HT-29 (cell line): ENCODE measurements around the gene SMC1A. TPM values are rescaled to one million over a fixed set of nuclear protein-coding genes. Genes with fewer than 3 reads are reported as not detected.
"Not testable (repeated sequence)": the region's sequence is repeated elsewhere in the genome, so short reads cannot be mapped to it uniquely, and the experiment has no call there.

Experiments used
- DNase-seq: peaks from one replicate; pipeline ENCODE4 v3.0.0-alpha.2; 2015; ENCODE audit warnings: low spot score
- total RNA-seq: library from RNA; depleted of rRNA; stranded (reverse); fragments of >200 nt; shearing (Covaris generic); gene quantifications from 2 replicates; pipeline ENCODE4 v1.2.3, GENCODE V29; 2014

The SMC1A gene
- total RNA-seq, 1 experiment from 2014 or later, result 55.4 TPM

DNA sequence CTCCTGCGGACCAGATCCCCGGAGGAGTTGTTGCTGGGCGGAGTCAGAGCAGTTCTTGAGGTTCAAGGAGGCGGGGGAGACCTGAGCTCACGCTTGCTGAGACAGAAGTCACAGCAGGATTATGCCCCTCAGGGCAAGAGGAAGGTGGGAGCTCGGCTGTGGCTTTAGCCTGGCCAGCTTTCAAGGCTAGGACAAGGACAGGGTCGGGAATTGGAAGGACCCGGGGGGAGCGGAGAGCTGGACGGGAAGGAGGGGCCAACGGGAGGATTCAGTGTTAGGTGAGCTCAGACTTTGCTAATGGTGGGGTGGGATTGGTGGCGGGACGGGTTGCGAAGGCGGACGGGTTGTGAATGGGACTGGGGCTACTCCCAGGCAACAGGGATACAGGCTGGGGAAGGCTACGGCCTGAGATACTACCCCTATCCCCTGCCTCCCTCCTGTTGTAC, 430 bp upstream of the SMC1A start, which contains the start of gene RIBC1:
Gene RIBC1 (plus strand): TSS at position 13 of the 446 bp plus-strand sequence. CDS start 3,404 bp downstream, outside the sequence.
- DNase-seq, result no peak

DNA sequence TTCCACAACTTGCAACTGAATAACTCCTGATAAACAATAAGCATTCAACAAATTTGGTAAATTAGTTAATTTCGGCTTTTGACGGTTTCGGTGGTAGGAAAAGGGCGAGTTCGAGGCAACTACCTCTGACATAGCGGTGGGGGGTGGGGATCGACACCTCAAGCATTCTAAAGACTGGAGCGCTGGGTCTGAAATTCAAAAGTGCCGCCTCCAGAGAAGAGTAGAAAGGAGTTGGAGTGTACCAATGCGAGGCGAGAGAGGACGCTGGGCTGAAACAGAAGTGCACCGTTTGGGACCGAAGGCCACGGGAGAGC, 725 bp downstream of the SMC1A start:
- no peak for DNase-seq

DNA sequence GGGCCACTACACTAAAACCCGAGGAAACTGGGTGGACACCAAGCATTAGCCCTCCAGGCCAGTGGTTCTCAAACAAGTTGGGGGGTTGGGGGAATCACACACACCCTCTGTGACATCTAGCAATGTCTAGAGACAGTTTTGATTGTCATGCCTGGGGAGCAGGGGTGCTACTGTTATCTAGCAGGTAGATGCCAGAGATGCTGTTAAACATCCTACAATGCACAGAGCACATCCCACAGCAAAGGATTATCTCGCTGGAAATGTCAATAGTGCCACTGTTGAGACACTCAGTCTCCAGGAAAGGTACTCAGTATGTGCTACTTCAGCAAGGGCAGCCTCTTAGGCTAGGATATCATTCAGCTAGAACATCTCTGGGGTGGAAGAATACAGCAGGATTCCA, 1.3 kb downstream of the SMC1A start:
- no peak for DNase-seq

DNA sequence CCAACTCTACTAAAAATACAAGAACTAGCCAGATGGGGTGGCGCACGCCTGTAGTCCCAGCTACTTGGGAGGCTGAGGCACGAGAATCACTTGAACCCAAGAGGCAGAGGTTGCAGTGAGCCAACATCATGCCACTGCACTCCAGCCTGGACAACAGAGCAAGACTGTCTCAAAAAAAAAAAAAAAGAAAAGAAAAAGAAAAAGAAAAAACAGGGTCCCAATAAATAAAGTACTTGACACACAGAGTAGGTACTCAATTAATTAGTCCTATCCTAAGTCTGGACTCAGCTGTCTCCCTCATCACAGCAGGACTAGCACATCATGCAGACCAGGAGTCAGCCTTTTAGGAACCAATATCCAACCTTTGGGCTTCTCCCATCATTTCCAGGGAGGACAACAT, 2.1 kb downstream of the SMC1A start:
- not testable (repeated sequence) for DNase-seq

DNA sequence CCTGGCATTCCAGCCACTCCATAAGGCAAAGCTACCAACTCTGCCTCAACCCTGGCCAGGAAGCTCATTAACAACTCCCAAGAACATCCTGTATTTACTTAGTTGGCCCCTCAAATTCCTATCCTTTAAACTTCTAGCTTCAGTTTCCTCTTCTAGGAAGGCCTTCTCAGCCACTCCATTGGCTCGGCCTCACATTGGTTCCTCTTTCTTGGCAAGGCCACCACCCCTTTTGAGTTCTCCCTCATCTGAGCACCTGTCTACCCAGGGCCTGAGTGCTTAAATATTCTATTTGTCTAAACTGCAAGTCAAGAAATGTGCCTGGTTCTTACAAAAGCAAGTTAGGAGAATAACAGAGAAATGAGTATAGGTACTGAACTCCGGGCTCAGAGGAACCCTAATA, 10.0 kb downstream of the SMC1A start:
- DNase-seq, result no peak

DNA sequence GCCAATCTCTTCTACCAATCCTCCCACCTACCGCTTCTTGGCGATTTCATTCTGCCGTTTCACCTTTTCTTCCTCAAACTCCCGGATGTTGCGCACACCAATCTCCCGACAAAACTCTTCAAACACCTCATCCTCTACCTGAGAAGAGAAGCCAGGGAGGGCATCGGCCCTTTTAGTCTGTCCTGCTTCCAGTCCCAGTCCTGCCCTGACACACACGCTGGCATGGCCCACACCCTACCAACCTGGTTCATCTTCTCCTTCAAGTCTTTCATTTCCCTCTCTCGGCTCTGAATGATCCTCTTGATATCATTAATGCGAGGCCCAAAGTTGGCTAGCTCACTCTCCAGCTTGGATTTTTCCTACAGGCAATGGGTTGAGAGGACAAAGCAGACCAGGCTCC, 18.9 kb downstream of the SMC1A start:
- no peak for DNase-seq

DNA sequence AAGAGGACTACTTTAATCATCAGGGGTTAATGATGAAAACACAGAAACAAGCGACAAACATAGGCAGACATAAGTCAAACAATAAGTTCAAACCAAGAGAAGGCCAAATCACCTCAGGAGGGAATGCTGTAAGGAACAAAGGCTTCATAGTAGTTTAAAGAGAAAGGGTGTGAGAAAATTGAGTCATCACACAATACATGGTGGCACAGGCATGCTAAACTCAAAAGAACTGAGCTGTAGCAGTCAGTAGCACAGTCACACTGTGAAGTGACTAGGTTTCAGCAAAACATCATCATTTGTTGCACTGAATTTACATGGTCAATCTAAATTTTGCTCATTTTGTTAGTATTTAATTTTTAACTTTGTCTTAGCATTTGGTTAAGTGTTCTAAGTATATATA, 24.2 kb downstream of the SMC1A start:
- no peak for DNase-seq

DNA sequence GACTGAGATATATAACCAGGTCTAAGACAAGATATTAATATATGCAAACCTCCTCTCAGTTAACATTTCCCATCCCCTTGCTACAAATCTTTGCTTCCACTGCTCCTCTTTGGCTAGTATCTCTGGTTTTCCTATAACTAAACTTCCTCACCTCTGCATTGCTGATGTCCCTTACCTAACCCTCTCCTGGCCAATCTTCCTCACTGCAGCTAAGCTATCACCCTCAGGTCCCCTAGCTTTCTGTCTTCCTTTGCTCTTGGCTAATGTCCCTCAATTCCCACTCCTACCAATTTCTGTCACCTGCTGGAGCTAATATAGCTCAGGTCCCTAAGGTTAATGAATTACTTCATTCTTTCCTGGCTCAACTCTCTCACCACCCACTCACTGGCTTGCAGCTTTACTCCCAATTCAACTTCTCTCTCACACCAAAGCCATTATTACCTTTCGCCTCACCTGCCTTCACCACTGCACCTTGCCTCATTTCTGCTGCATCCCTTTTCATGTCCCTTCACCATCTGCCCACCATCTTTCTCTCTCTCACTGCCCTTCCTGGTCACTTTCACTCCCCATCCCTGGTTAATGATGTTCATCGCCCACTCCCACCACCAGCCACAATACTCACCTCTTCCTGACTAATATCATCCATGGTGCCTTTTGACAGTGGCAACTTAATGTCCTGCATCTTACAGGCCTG, 26.7 kb downstream of the SMC1A start:
- DNase-seq, result no peak

DNA sequence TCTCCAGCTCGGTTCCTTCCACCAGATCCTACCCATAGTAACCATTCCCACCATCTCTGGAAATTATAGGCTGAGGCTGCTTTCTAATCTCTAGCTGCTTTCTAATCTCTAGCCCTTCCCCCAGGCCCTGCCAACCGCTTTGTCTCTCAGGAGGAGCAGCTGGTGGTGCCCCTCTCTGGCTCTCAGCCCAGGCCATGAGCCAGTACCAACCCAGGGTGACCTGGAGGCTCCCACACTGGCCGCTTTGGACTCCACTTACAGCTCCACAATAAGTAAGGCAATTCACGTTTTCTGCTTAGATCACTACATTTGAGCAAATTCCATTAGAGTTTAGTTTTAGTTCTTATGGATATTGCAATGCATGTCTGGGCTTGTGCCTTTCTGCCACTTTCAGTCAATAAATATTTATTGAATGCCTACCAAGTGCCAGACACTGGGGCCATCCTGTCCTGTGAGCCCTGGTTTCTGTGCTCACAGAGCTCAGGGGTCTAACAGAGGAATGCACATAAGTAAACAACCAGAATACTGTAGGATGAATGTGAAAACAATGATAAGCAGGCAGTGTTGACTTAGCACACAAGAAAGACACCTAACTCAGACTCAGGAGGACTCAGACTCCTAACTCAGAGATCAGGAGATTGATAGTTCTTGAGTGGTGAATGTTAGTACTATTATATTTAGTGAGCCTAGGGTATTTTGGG, 38.9 kb downstream of the SMC1A start:
- no peak for DNase-seq

DNA sequence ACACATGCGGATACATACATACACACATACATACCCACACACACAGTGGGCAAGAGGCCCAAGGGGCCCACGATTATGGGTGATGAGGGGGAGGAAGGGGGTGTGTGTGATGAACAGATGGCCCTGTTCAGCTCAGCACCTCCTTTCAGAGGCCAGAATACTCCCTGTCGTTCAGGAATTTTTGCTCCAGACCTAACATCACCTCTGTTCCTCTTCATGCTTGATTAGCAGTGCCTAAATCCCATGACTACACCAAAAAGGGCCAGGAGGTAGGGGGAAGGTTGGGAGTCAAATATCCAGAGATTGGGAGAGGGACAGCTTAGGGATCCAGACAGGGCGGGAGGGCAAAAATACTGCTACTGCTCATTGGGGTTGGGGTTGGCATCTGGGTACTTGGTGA, 42.7 kb downstream of the SMC1A start:
- no peak for DNase-seq

DNA sequence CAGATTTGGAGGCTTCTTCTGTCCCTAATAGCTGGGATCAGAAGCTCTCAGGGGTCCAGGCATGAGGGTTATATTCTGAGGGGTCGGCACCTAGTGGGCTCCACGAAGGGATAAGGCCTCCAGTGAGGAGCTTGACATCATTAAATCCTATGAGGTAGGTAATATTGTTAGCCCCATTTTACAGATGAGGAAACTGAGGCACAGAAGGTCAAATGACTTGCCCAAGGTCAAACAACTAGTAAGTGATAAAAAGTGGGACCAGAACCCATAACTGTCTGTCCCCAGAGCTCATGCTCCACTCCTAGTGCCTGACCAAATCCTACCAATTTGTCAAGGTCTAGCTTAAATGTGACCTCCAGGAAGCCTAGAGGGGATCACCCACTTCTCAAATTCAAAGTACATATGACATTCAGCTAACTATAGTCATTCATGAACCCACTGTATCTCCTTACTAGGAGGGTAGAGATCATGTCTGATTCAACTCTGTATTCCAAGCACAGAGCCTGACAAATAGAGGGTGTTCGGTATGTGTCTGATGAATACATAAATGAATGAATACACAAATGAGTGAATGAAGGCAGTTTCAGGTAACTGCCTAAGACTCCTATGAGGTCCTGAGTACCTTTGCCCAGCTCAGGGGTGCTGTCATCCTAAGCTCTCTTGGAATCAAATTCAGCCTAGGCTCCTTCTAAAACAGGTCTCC, 43.3 kb downstream of the SMC1A start:
- no peak for DNase-seq

DNA sequence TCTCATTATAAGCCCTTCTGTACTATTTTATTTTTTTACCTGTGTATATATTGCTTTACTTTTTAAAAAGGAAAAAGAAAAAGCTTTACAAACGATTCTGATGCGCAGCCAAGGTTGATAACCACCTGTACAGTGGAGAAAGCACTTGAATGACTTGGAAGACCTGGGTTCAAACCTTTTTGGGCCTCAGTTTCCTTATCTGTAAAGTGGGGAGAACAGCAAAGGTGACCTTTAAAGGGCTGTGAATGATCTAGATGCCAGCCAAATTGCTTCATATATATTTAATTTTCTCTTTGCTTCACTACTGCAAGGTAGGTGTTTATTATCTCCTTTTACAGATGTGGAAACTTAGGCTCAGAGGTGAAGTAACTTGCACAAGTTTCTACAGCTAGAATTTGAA, 45.0 kb downstream of the SMC1A start:
- DNase-seq, result no peak

DNA sequence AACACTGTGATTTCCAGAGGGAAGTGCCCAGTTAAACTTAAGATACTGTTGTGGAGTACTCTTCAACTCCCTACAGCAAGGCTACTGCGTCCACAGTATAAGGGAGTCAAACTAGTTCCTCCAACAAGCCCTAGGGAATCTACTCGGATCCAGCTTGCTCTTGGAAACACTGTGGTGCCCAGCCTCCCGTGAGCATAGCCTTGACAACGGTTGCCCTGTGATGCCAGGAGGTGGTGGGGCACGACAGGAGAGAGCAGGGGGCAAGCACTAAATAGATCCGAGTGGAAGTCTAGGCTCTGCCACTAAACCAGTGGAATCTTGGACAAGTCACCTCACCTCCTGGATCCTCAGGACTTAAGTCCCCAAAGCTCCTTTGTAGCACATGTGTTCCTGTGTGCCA, 45.6 kb downstream of the SMC1A start:
- no peak for DNase-seq

DNA sequence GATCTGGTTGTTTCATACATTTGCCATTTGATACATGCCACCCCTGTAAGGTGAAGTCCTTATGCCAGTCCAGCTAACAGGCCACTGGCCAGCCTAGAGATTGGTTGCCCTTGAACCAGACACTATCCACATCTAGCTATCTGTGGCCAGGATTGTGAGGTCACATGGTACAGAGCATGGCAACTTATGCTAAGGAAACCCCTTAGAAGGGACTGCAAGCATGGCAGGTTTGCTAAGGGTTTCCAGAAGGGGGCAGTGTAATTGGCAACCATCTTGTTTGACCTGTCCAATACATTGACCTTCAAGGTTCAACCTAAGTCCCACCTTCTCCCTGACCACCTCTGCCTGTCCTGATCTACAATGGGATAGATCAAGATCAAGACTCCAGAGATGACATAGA, 47.5 kb downstream of the SMC1A start:
- no peak for DNase-seq

DNA sequence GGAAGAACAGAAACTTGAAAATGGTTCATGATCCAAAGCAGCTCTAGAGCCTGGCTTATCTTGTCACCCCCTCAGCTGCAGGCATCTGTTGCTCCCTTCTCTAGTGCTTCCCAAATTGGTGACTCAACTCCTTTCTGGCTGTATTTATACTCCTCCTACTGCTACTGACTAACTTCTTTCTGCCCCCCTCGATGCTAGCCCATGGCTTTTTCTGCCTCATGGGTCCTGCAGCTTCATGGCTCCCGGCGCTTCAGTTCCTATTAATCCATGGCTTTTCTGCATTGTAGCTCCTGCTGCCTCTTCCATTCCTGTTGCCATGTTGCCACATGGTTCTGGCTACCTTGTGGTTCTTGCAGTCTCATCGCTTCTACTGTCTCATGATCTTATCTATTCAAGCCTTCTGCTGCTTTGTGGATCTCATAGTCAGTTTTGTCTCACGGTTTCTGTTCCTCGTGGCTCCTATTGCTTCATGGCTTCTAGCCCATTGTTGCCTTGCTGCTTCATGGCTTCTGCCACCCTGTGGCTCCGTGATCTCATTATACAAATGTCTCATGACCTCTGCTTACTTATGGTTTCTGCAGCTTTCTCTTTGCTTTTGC, 48.1 kb downstream of the SMC1A start:
- no peak for DNase-seq

DNA sequence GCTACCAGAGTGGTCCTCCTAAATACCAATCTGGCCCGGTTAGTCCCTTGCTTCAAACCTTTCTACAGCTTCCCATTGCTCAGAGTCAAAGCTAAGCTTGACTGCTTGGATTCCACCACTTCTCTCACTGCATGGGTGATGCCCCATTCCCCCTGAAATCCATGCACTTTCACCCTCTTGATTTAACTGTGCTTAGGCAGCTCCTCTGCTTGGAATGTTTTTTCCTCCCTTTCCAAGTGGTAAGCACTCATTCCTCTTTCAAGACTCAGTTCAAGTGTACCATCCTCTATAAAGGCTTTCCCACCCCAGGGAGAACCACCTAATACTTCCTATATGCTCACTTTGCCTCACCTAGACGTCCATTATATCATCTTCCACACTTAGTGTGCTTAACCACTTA, 49.1 kb downstream of the SMC1A start:
- no peak for DNase-seq

DNA sequence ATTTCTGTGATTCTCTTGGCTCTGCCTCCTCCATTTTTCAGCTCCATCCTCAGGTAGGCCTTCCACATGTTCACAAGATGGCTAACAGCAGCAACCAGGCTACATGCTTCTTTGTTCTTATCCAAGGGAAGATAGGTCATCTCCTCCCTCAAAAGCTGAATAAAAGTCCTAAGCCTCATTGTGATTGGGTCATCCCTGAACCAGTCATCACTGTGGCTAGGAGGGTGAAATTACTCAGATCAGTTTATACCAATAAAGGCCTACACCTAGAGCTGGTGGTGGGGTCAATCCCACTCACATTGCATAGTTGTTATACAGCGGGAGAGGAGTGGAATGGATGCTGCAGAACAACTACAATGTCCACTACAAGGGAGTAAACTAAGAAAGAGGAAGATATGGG, 56.0 kb downstream of the SMC1A start:
- DNase-seq, result not testable (repeated sequence)

DNA sequence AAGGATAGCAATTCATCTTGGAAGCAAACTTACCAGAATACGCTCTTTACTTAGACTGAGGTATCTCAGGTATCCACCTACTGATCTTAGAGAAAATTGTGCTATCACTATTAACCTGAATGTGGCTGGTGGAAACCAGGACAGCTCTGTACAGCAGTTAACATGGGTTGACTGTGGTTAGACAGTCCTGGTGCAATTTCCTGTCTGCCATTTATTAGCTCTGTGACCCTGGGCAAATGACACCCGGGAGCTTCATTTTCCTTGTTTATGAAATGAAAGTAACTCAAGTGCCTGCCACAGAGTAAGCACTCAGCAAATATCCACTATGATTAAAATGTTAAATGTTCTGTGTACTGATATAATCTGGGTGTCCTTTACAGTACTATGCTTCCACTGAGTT, 60.0 kb downstream of the SMC1A start:
- no peak for DNase-seq

DNA sequence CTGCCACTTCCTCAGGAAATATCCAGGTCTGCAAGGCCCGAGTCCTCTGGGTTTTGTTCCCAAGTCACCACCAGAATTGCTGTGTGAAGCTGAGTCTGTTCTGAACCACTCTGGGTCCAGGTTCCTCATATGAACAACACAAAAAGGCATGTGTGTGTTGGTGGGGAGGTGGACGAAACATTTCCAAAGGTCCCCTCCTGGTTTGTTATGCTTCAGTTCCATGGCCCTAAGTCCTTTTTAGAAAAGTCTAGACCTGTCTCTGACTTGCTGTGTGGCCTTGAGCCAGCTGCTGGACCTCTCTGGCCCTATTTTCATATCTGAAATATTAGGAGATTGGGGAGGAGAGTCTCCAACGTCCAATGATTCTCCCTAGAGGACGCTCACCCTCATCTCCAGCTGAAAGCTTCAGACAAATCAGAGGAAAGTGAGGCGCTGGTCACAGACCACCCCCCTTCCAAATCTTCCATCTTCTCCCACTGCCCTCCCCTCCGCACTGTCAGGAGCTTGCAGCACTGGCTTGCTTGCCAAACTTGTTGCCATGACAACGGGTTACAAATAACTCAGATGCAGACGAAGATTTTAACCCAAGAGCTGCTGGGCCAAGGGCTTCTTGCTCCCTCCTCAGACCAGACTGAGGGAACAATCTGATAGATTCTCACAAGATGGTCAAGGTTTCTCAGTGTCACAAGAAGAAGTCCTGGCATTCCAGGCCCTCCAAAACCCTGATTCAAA, 64.5 kb downstream of the SMC1A start:
- DNase-seq, result no peak

DNA sequence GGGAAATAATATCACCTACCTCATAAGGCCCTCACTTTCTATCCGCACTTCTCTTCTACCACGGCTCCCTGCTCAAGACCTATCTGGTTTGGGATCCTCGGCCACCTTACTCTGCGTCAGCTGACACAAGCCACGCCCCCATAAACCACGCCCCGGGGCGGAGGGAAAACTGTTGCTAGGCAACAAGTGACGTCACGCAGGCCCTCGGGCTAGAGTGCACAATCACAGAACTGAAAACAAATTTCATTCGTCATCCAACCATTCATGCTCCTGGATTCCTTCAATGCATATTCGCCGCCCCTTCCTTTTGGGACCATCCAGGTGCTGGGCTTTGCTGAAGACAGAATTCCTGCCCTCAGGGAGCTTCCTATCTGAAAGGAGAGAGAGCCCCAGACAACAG, 66.3 kb downstream of the SMC1A start:
- peak; percentile 30 for DNase-seq

DNA sequence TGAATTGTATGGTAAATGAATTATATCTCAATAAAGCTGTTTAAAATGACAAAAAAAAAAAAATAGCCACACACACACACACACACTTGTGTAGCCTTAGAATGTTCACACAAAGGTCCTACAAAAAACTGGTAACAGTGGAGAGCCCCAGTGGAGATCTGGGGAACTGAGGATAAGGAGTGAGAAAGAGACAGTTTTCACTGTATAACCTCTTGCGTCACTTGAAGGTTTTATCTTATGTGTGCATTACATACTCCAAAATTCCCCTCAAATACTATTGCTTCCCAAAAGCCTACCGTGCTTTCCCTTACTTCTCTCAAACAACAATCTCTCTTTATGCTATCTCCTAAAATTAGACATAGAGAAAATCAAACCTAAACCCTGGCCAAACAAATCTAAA, 67.8 kb downstream of the SMC1A start:
- no peak for DNase-seq

DNA sequence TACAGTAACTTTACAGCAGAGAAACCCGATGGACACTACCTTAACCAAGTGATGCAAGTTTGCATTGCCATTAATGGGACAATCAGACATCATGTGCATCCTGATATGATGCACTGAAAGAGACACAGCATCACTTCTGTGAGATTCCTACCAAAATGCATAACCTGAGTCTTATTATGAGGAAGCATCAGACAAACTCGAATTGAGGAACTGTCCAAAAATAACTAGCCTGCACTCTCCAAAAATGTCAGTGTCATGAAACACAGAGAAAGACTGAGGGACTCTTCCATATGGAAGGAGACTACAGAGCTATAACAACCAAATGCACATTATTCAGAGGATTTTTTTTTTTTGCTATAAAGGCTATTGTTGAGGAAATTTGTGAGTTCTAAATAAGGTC, 74.5 kb downstream of the SMC1A start:
- DNase-seq, result no peak
